ENCODE results near the gene YEATS2. TPM values are rescaled to one million over a fixed set of nuclear protein-coding genes. Genes with fewer than 3 reads are reported as not detected.

Gene YEATS2
- total RNA-seq, 4 donors from 2014 or later: 26.7 to 45.0 (median 27.8) TPM

- Histone ChIP-seq H3K4me3 (no peak overlapping the region), H3K27me3 (no peaks in the 10 kb centered on the region), H3K27ac (no peak overlapping the region), H3K36me3 (peaks cover 0 to 43% (median 5%) of the 10 kb centered on the region in 3 donors), H3K4me1 (peaks cover 0 to 37% (median 8%) of the 10 kb centered on the region in 4 donors), H3K9me3 (no peaks in the 10 kb centered on the region)
- no peak for DNase-seq (ENCODE audit: low spot score in 2 of 2)
- TF ChIP-seq POLR2A (IDR thresholded peaks at IDR 0.05) (no peak), CTCF (IDR thresholded peaks at IDR 0.05) (no peak), EP300 (IDR thresholded peaks at IDR 0.05) (no peak)
Observed at GRCh38 chr3:183714622-183715021, 17.0 kb downstream of the YEATS2 start.

- Histone ChIP-seq H3K27ac (no peak overlapping the region), H3K27me3 (no peaks in the 10 kb centered on the region), H3K9me3 (no peaks in the 10 kb centered on the region), H3K36me3 (peaks cover 7 to 74% (median 11%) of the 10 kb centered on the region in 3 donors), H3K4me1 (peaks cover 0 to 17% (median 0%) of the 10 kb centered on the region in 4 donors), H3K4me3 (no peak overlapping the region)
- 68 to 74% methylated on average over 3 of the region's 3 CpGs for WGBS, 2 donors
- DNase-seq (ENCODE audit: low spot score in 2 of 2): no peak
- no peak for TF ChIP-seq EP300 (IDR thresholded peaks at IDR 0.05)
- no peak for TF ChIP-seq CTCF (IDR thresholded peaks at IDR 0.05)
- no peak for TF ChIP-seq POLR2A (IDR thresholded peaks at IDR 0.05)
Observed at GRCh38 chr3:183718012-183718411, 20.4 kb downstream of the YEATS2 start.

GRCh38 chr3:183725387-183725786, 27.8 kb downstream of the YEATS2 start:
- Histone ChIP-seq H3K36me3 (peaks cover 4 to 90% (median 15%) of the 10 kb centered on the region in 3 donors), H3K9me3 (no peaks in the 10 kb centered on the region), H3K4me3 (no peak overlapping the region), H3K27ac (no peak overlapping the region), H3K27me3 (no peaks in the 10 kb centered on the region), H3K4me1 (no peaks in the 10 kb centered on the region)
- no peak for DNase-seq (ENCODE audit: low spot score in 2 of 2)
- WGBS, 2 donors: 68 to 77% methylated on average over 6 of the region's 6 CpGs
- TF ChIP-seq CTCF (IDR thresholded peaks at IDR 0.05): no peak
- TF ChIP-seq POLR2A (IDR thresholded peaks at IDR 0.05): no peak
- no peak for TF ChIP-seq EP300 (IDR thresholded peaks at IDR 0.05)

- no peaks in the 10 kb centered on the region for H3K27me3 ChIP-seq
- no peak overlapping the region for H3K4me3 ChIP-seq
- TF ChIP-seq EP300 (IDR thresholded peaks at IDR 0.05): no peak
- no peak for TF ChIP-seq POLR2A (IDR thresholded peaks at IDR 0.05)
- TF ChIP-seq CTCF (IDR thresholded peaks at IDR 0.05): no peak
- no peak overlapping the region for H3K27ac ChIP-seq
- 93 to 100% methylated on average over 1 of the region's 1 CpG for WGBS, 2 donors
- no peaks in the 10 kb centered on the region for H3K9me3 ChIP-seq
- H3K4me1 ChIP-seq: no peaks in the 10 kb centered on the region
- H3K36me3 ChIP-seq: peaks cover 2 to 90% (median 4%) of the 10 kb centered on the region in 3 donors
- no peak for DNase-seq (ENCODE audit: low spot score in 2 of 2)
Observed at GRCh38 chr3:183728204-183728603, 30.6 kb downstream of the YEATS2 start.

- Histone ChIP-seq H3K27ac (no peak overlapping the region), H3K9me3 (no peaks in the 10 kb centered on the region), H3K36me3 (peaks cover 0 to 89% (median 2%) of the 10 kb centered on the region in 3 donors), H3K4me1 (peaks cover 0 to 8% (median 0%) of the 10 kb centered on the region in 4 donors), H3K4me3 (no peak overlapping the region), H3K27me3 (no peaks in the 10 kb centered on the region)
- WGBS, 2 donors: 59 to 69% methylated on average over 2 of the region's 2 CpGs
- no peak for TF ChIP-seq EP300 (IDR thresholded peaks at IDR 0.05)
- no peak for TF ChIP-seq POLR2A (IDR thresholded peaks at IDR 0.05)
- TF ChIP-seq CTCF (IDR thresholded peaks at IDR 0.05): no peak
- no peak for DNase-seq (ENCODE audit: low spot score in 2 of 2)
Observed at GRCh38 chr3:183730361-183730760, 32.8 kb downstream of the YEATS2 start.
